Osteocyte (in vitro differentiated cells): Measurements from ENCODE around the gene PPP6R2. TPM values are rescaled to one million over a fixed set of nuclear protein-coding genes. Genes with fewer than 3 reads are reported as not detected.
A peak's percentile ranks its signal among the peaks of the same experiment; 100 is the strongest.

Source experiments
- DNase-seq: peaks from one replicate; pipeline ENCODE4 v3.0.0; 2021; ENCODE audit warnings: mixed read lengths; ENCODE audit not compliant: unreplicated experiment; ENCODE audit errors: extremely low spot score
- H3K27ac Mint-ChIP-seq: one replicate; pipeline ENCODE4 v1.8.0; 2021; ENCODE audit warnings: mild to moderate bottlenecking, mixed read lengths; ENCODE audit not compliant: unreplicated experiment
- H3K27me3 Mint-ChIP-seq: one replicate; pipeline ENCODE4 v1.8.0; 2021; ENCODE audit warnings: mixed read lengths; ENCODE audit not compliant: unreplicated experiment
- H3K36me3 Mint-ChIP-seq: one replicate; pipeline ENCODE4 v1.8.0; 2021; ENCODE audit warnings: mixed read lengths; ENCODE audit not compliant: unreplicated experiment
- H3K4me1 Mint-ChIP-seq: one replicate; pipeline ENCODE4 v1.8.0; 2021; ENCODE audit warnings: mixed read lengths; ENCODE audit not compliant: unreplicated experiment
- H3K4me3 Mint-ChIP-seq: one replicate; pipeline ENCODE4 v1.8.0; 2021; ENCODE audit warnings: mild to moderate bottlenecking, moderate library complexity, mixed read lengths; ENCODE audit not compliant: unreplicated experiment
- H3K9me3 Mint-ChIP-seq: one replicate; pipeline ENCODE4 v1.8.0; 2021; ENCODE audit warnings: mixed read lengths; ENCODE audit not compliant: unreplicated experiment
- total RNA-seq: library from RNA; stranded (reverse); gene quantifications from 2 replicates; pipeline ENCODE4 v1.2.1, GENCODE V29; 2021
- TF ChIP-seq, protein P1 (sequence below): fragments of 200-600 bp; sonication (generic); IDR thresholded peaks from 2 replicates; pipeline ENCODE4 v1.5.0; 2021; ENCODE audit warnings: antibody characterized with exemption, mild to moderate bottlenecking, moderate library complexity

The PPP6R2 gene
- total RNA-seq, 1 donor from 2014 or later: 62.6 TPM

DNA sequence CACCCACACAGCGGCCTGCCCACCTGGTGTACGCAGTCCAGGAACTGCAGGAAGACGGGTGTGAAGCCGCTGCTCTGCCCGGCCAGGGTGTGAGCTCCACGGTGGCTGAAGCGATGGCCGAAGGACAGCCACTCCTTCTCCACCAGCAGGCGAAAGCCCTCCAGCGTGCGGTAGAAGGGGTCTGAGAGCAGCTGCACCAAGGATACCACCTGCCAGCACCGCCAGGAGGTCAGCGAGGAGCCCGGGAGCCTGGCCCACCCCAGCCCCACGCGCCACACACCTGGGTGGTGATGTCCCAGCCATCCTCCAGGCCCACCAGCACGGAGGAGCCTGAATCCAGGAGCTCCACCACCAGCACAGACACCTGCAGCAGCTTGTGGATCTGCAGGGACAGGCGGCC lies 112.1 kb downstream of the PPP6R2 start:
- Mint-ChIP-seq H3K9me3 (no peaks in the 10 kb centered on the region), H3K27me3 (no peaks in the 10 kb centered on the region), H3K4me1 (no peaks in the 10 kb centered on the region), H3K4me3 (no peak overlapping the region), H3K27ac (no peak overlapping the region), H3K36me3 (peaks cover 30% of the 10 kb centered on the region)
- no peak for DNase-seq
- TF ChIP-seq, protein P1, sequence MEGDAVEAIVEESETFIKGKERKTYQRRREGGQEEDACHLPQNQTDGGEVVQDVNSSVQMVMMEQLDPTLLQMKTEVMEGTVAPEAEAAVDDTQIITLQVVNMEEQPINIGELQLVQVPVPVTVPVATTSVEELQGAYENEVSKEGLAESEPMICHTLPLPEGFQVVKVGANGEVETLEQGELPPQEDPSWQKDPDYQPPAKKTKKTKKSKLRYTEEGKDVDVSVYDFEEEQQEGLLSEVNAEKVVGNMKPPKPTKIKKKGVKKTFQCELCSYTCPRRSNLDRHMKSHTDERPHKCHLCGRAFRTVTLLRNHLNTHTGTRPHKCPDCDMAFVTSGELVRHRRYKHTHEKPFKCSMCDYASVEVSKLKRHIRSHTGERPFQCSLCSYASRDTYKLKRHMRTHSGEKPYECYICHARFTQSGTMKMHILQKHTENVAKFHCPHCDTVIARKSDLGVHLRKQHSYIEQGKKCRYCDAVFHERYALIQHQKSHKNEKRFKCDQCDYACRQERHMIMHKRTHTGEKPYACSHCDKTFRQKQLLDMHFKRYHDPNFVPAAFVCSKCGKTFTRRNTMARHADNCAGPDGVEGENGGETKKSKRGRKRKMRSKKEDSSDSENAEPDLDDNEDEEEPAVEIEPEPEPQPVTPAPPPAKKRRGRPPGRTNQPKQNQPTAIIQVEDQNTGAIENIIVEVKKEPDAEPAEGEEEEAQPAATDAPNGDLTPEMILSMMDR: no peak

DNA sequence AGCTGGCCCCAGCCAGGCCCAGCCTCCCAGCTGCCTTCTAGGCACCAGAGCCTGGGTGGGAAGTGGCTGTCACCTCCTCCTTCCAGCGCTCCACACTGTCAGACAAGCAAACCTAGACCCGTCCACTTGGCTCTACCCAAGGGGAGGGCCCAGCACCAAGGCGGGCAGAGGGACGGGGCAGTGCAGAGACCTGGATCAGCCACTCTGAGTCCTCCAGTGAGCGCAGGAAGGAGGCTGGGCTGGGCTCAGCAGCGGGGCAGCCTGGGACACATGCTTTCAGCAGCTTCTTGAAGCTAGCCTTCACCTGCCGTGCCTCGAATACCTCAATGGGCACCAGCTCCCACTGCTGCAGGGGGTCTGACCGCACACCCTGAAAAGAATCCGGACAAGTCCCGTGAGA lies 112.9 kb downstream of the PPP6R2 start:
- H3K36me3 Mint-ChIP-seq: peaks cover 29% of the 10 kb centered on the region
- H3K27ac Mint-ChIP-seq: no peak overlapping the region

DNA sequence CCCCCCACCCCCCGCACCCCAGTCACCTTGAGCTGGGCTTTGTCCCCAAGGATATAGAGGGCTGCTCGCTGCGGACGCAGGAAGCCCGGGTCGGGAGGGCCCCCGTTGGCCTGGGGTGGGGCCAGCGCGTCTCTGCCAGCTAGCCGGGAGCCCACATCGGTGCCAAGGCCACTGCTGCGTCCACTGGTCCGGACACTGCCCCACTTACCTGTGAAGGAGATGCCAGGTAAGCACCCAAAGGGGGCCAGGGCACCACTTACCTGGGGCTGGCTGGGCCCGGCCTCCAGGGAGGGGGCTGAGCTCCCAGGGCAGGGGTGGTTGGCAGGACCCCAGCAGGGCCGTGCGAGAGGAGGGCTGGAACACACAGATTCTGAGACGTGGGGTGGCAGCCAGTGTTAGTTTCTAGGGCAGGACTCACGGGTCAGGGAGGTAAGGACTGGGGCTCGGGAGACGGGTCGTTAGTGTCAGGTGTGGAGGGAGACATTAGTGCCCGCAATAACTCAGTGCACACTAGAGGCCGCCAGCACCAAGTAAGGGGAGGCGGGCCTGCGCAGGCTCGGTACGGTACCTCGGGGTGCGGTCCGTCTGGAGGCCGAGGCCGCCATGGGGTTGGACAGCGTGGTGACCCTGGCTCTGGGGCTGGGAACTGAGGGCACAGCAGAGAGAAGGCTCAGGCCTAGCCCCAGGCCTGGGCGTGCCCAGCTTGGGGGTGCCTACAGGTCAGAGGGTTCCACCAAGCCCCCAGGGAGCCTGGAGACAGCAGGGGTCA lies 113.5 kb downstream of the PPP6R2 start:
- no peaks in the 10 kb centered on the region for H3K4me1 Mint-ChIP-seq
- no peaks in the 10 kb centered on the region for H3K9me3 Mint-ChIP-seq
- TF ChIP-seq, protein P1: peak; percentile 35
- no peak overlapping the region for H3K27ac Mint-ChIP-seq
- no peak overlapping the region for H3K4me3 Mint-ChIP-seq
- DNase-seq: no peak
- H3K36me3 Mint-ChIP-seq: peaks cover 25% of the 10 kb centered on the region
- no peaks in the 10 kb centered on the region for H3K27me3 Mint-ChIP-seq

More for the DNA sequence above, 112.9 kb downstream of the PPP6R2 start:
- no peaks in the 10 kb centered on the region for H3K27me3 Mint-ChIP-seq
- no peak for DNase-seq
- H3K4me1 Mint-ChIP-seq: no peaks in the 10 kb centered on the region
- TF ChIP-seq, protein P1: no peak
- no peaks in the 10 kb centered on the region for H3K9me3 Mint-ChIP-seq
- no peak overlapping the region for H3K4me3 Mint-ChIP-seq

DNA sequence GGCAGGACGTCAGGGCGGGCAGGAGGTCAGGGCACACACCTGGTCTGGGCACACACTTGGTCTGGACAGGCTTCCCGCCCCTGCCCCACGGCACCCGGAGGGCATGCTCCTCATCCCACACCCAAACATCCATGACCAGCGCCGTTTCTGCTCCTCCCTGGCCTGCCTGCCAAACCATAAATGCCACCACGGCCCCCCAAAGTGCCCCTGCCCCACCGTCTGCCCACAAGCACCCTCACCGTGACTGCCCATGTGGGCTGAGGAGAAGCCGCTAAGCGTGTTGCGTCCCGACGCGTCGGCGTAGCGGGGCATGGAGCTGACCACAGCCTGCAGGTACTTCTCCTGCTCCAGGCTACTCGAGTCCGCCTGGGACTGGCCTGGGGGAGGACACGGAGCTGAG lies 115.9 kb downstream of the PPP6R2 start:
- Mint-ChIP-seq H3K27me3 (no peaks in the 10 kb centered on the region), H3K4me3 (no peak overlapping the region), H3K9me3 (no peaks in the 10 kb centered on the region), H3K4me1 (no peaks in the 10 kb centered on the region), H3K36me3 (peaks cover 34% of the 10 kb centered on the region), H3K27ac (no peak overlapping the region)
- no peak for DNase-seq
- TF ChIP-seq, protein P1: no peak

DNA sequence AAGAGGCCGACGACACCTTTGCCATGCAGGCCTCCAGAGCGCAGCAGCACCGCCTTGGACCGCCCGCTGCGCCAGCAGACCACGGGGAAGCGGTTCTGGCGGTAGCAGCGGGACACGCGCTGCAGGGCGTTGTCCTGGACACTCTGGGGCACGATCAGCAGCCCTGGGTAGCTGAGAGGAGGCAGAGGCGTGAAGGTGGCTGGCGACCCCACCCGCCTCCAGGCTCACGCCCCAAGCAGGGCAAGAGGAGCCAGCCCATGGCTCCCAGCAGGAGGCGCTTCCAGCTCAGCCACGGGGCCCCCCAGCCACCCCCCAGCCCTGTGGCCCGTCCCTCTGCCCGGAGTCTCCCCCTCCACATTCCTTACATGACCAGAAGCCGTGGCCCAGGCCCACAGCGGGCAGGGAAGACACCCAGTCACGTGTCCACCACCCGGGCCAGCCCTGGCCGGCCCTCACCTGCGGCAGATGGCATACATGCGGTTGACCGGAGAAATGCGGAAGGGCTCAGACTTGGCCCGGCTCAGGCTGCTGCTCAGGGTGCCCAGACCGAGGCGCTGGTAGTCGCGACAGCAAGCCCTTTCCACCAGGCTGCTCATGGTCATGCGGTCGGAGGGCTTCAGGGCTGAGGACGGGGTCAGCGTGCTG lies 116.5 kb downstream of the PPP6R2 start:
- Mint-ChIP-seq H3K4me1 (no peaks in the 10 kb centered on the region), H3K36me3 (peaks cover 31% of the 10 kb centered on the region), H3K27me3 (no peaks in the 10 kb centered on the region), H3K4me3 (no peak overlapping the region), H3K9me3 (no peaks in the 10 kb centered on the region), H3K27ac (no peak overlapping the region)
- TF ChIP-seq, protein P1: no peak
- DNase-seq: no peak
